Large intestine (tissue), 3 donors: ENCODE data around the gene OCA2. TPM values are rescaled to one million over a fixed set of nuclear protein-coding genes. Genes with fewer than 3 reads are reported as not detected.

Source experiments
- DNase-seq, 2 donors: peaks; one replicate each; pipeline versions ENCODE4 v3.0.0 to v3.0.0-alpha.2; 2013
- H3K27ac ChIP-seq: one replicate; pipeline ENCODE4 v1.5.1; 2013; ENCODE audit warnings: low read length
- H3K27me3 ChIP-seq: 2 replicates; pipeline ENCODE4 v1.6.1; 2013; ENCODE audit warnings: low read length; ENCODE audit not compliant: control insufficient read depth, insufficient read depth
- H3K36me3 ChIP-seq: 2 replicates; pipeline ENCODE4 v1.6.1; 2013; ENCODE audit warnings: low read length; ENCODE audit not compliant: control insufficient read depth, insufficient read depth
- H3K4me1 ChIP-seq: one replicate; pipeline ENCODE4 v1.6.1; 2013; ENCODE audit warnings: low read length; ENCODE audit not compliant: control insufficient read depth, insufficient read depth
- H3K4me3 ChIP-seq: one replicate; pipeline ENCODE4 v1.5.1; 2013; ENCODE audit warnings: low read length
- H3K9me3 ChIP-seq: one replicate; pipeline ENCODE4 v1.6.1; 2013; ENCODE audit warnings: mild to moderate bottlenecking, low read depth, low read length, moderate library complexity; ENCODE audit not compliant: control insufficient read depth
- WGBS: methylation state at CpG from one replicate; pipeline ENCODE4 v1.1.5; 2013; ENCODE audit warnings: low lambda C conversion rate; ENCODE audit not compliant: insufficient coverage; 5-methylcytosine and 5-hydroxymethylcytosine counted together
- polyA plus RNA-seq: library from polyadenylated mRNA; unstranded; fragments of 120-200 nt; gene quantifications from one replicate; pipeline ENCODE4 v1.2.1, GENCODE V29; 2013

Gene OCA2
- polyA plus RNA-seq, 1 donor, result 6.5 TPM

GRCh38 chr15:27764339-27764738 lies 334.8 kb downstream of the OCA2 start:
- peaks cover 3% of the 10 kb centered on the region for H3K9me3 ChIP-seq
- no peak for DNase-seq
- no CpG with 5 or more reads among the region's 3 CpGs for WGBS
- H3K4me1 ChIP-seq, result no peaks in the 10 kb centered on the region
- no peaks in the 10 kb centered on the region for H3K27me3 ChIP-seq
- H3K36me3 ChIP-seq, result no peaks in the 10 kb centered on the region
- H3K27ac ChIP-seq, result no peak overlapping the region
- H3K4me3 ChIP-seq, result no peak overlapping the region

GRCh38 chr15:27763514-27763913 lies 335.6 kb downstream of the OCA2 start:
- no peak overlapping the region for H3K27ac ChIP-seq
- H3K36me3 ChIP-seq, result no peaks in the 10 kb centered on the region
- no peaks in the 10 kb centered on the region for H3K27me3 ChIP-seq
- no peak for DNase-seq
- no peaks in the 10 kb centered on the region for H3K4me1 ChIP-seq
- H3K9me3 ChIP-seq, result peaks cover 3% of the 10 kb centered on the region
- H3K4me3 ChIP-seq, result no peak overlapping the region
- WGBS, result no CpG with 5 or more reads among the region's 3 CpGs

- Histone ChIP-seq H3K4me1 (no peaks in the 10 kb centered on the region), H3K9me3 (no peaks in the 10 kb centered on the region), H3K4me3 (no peak overlapping the region), H3K36me3 (no peaks in the 10 kb centered on the region), H3K27me3 (no peaks in the 10 kb centered on the region), H3K27ac (no peak overlapping the region)
- DNase-seq, result no peak
- no CpG with 5 or more reads among the region's 3 CpGs for WGBS
These were observed 336.6 kb downstream of the OCA2 start for GRCh38 chr15:27762471-27762870.

- no peaks in the 10 kb centered on the region for H3K27me3 ChIP-seq
- H3K36me3 ChIP-seq, result no peaks in the 10 kb centered on the region
- H3K4me1 ChIP-seq, result no peaks in the 10 kb centered on the region
- WGBS, result no CpG with 5 or more reads among the region's 1 CpG
- DNase-seq, result no peak
- no peak overlapping the region for H3K27ac ChIP-seq
- no peak overlapping the region for H3K4me3 ChIP-seq
- H3K9me3 ChIP-seq, result no peaks in the 10 kb centered on the region
These were observed 342.1 kb downstream of the OCA2 start for GRCh38 chr15:27757052-27757451.

- Histone ChIP-seq H3K27me3 (no peaks in the 10 kb centered on the region), H3K4me1 (no peaks in the 10 kb centered on the region), H3K36me3 (no peaks in the 10 kb centered on the region), H3K4me3 (no peak overlapping the region), H3K9me3 (no peaks in the 10 kb centered on the region), H3K27ac (no peak overlapping the region)
- DNase-seq, result no peak
- no CpG with 5 or more reads among the region's 4 CpGs for WGBS
These were observed 346.4 kb downstream of the OCA2 start for GRCh38 chr15:27752691-27753090.

GRCh38 chr15:27747997-27748396 lies 351.1 kb downstream of the OCA2 start:
- H3K27ac ChIP-seq, result no peak overlapping the region
- H3K27me3 ChIP-seq, result no peaks in the 10 kb centered on the region
- H3K9me3 ChIP-seq, result no peaks in the 10 kb centered on the region
- no CpG with 5 or more reads among the region's 2 CpGs for WGBS
- no peaks in the 10 kb centered on the region for H3K36me3 ChIP-seq
- DNase-seq, result no peak
- no peak overlapping the region for H3K4me3 ChIP-seq
- no peaks in the 10 kb centered on the region for H3K4me1 ChIP-seq

GRCh38 chr15:27746401-27746955 lies 352.6 kb downstream of the OCA2 start:
- H3K27me3 ChIP-seq, result no peaks in the 10 kb centered on the region
- no peak overlapping the region for H3K27ac ChIP-seq
- H3K36me3 ChIP-seq, result no peaks in the 10 kb centered on the region
- no peaks in the 10 kb centered on the region for H3K4me1 ChIP-seq
- H3K9me3 ChIP-seq, result no peaks in the 10 kb centered on the region
- 71% methylated on average over 1 of the region's 5 CpGs for WGBS
- DNase-seq, result no peak
- no peak overlapping the region for H3K4me3 ChIP-seq

GRCh38 chr15:27744641-27745040 lies 354.5 kb downstream of the OCA2 start:
- Histone ChIP-seq H3K9me3 (no peaks in the 10 kb centered on the region), H3K27me3 (no peaks in the 10 kb centered on the region), H3K4me1 (no peaks in the 10 kb centered on the region), H3K36me3 (no peaks in the 10 kb centered on the region), H3K27ac (no peak overlapping the region), H3K4me3 (no peak overlapping the region)
- no peak for DNase-seq
- no CpG with 5 or more reads among the region's 3 CpGs for WGBS

GRCh38 chr15:27743638-27744037 lies 355.5 kb downstream of the OCA2 start:
- DNase-seq, result no peak
- Histone ChIP-seq H3K4me3 (no peak overlapping the region), H3K27ac (no peak overlapping the region), H3K4me1 (no peaks in the 10 kb centered on the region), H3K27me3 (no peaks in the 10 kb centered on the region), H3K9me3 (no peaks in the 10 kb centered on the region), H3K36me3 (no peaks in the 10 kb centered on the region)
- no CpG with 5 or more reads among the region's 8 CpGs for WGBS

GRCh38 chr15:27742751-27743477 lies 356.2 kb downstream of the OCA2 start:
- no peaks in the 10 kb centered on the region for H3K36me3 ChIP-seq
- H3K27me3 ChIP-seq, result no peaks in the 10 kb centered on the region
- H3K9me3 ChIP-seq, result no peaks in the 10 kb centered on the region
- no peak overlapping the region for H3K4me3 ChIP-seq
- no peak overlapping the region for H3K27ac ChIP-seq
- 80% methylated on average over 3 of the region's 16 CpGs for WGBS
- H3K4me1 ChIP-seq, result no peaks in the 10 kb centered on the region
- DNase-seq, result no peak
